Endodermal cell (in vitro differentiated cells): Measurements from ENCODE around the gene EP400. TPM values are rescaled to one million over a fixed set of nuclear protein-coding genes. Genes with fewer than 3 reads are reported as not detected.

Experiments used
- DNase-seq: peaks from one replicate; pipeline ENCODE4 v3.0.0-alpha.2; 2017
- H3K27ac ChIP-seq: 2 replicates; pipeline ENCODE4 v1.5.1; 2013; ENCODE audit warnings: mild to moderate bottlenecking, low read depth, low read length, moderate library complexity
- H3K27me3 ChIP-seq: 2 replicates; pipeline ENCODE4 v1.6.1; 2013; ENCODE audit warnings: mild to moderate bottlenecking, low read length, moderate library complexity; ENCODE audit not compliant: insufficient read depth, control insufficient read depth, poor library complexity, severe bottlenecking
- H3K36me3 ChIP-seq: 2 replicates; pipeline ENCODE4 v1.7.0; 2013; ENCODE audit warnings: mild to moderate bottlenecking, low read length, moderate library complexity; ENCODE audit not compliant: control insufficient read depth, insufficient read depth
- H3K4me1 ChIP-seq: one replicate; pipeline ENCODE4 v1.7.0; 2013; ENCODE audit warnings: low read length; ENCODE audit not compliant: control insufficient read depth, insufficient read depth
- H3K4me3 ChIP-seq: 2 replicates; pipeline ENCODE4 v1.5.1; 2013; ENCODE audit warnings: mild to moderate bottlenecking, low read length, moderate library complexity
- H3K9ac ChIP-seq: 2 replicates; pipeline ENCODE4 v1.6.1; 2013; ENCODE audit warnings: mild to moderate bottlenecking, low read length, moderate library complexity; ENCODE audit not compliant: poor library complexity, severe bottlenecking; ENCODE audit errors: extremely low read depth
- H3K9me3 ChIP-seq: 2 replicates; pipeline ENCODE4 v1.6.1; 2013; ENCODE audit warnings: mild to moderate bottlenecking, low read length, moderate library complexity; ENCODE audit not compliant: control insufficient read depth
- H3K27ac Mint-ChIP-seq: 2 replicates; pipeline ENCODE4 v1.8.0; 2020; ENCODE audit warnings: mixed read lengths
- H3K27me3 Mint-ChIP-seq: 2 replicates; pipeline ENCODE4 v1.8.0; 2021; ENCODE audit warnings: mild to moderate bottlenecking, mixed read lengths; ENCODE audit not compliant: insufficient read depth
- H3K36me3 Mint-ChIP-seq: 2 replicates; pipeline ENCODE4 v1.8.0; 2020; ENCODE audit warnings: low read depth, mixed read lengths
- H3K4me1 Mint-ChIP-seq: 2 replicates; pipeline ENCODE4 v1.8.0; 2020; ENCODE audit warnings: mixed read lengths
- H3K4me3 Mint-ChIP-seq: 2 replicates; pipeline ENCODE4 v1.8.0; 2020; ENCODE audit warnings: mild to moderate bottlenecking, moderate library complexity, mixed read lengths
- H3K9me3 Mint-ChIP-seq: 2 replicates; pipeline ENCODE4 v1.8.0; 2020; ENCODE audit warnings: mild to moderate bottlenecking, mixed read lengths
- WGBS, 2 experiments: methylation state at CpG; one replicate each; pipeline versions ENCODE4 v1.1.5 to v1.1.7; 2013; ENCODE audit warnings: missing lambda C conversion rate in 2 of 2, mixed read lengths in 1 of 2; ENCODE audit not compliant: insufficient coverage in 1 of 2, insufficient read length in 1 of 2; 5-methylcytosine and 5-hydroxymethylcytosine counted together
- total RNA-seq, 2 donors: library from RNA; stranded (reverse); fragmentation: NEBNext Ultra II Directional in 1 of 2; extraction: Animal tissue kit (Norgen Biotek cat#: 25700) in 1 of 2; gene quantifications; 2 replicates in 1 of 2; 3 replicates in 1 of 2; pipeline ENCODE4 v1.2.1, GENCODE V29; 2021
- TF ChIP-seq, protein P1 (sequence below): fragments of 200-600 bp; sonication (generic); conservative IDR thresholded peaks from 2 replicates; pipeline ENCODE4 v1.5.0; 2021; ENCODE audit warnings: antibody characterized with exemption, mild to moderate bottlenecking

EP400 gene
- total RNA-seq, 2 donors from 2014 or later, result 64.7 to 78.3 TPM

DNA sequence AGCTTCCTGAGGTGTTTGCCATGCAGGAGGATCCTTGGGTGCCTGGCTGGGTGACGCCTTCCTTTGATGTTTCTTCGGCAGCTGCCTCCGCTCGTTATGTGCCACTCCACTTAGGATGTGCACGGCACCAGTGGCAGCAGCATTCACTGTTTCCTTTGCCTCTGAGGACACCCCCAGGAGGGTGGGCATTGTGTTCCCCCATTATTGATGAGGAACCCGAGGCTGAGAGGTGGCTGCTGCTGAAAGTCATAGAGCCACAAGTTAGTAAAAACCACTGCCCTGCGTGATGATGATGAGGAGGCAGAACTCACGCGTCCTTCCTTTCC lies 41.2 kb downstream of the EP400 start:
- Mint-ChIP-seq H3K27ac (peak overlapping the region; percentile 92), H3K36me3 (peaks cover 65% of the 10 kb centered on the region), H3K4me1 (peaks cover 37% of the 10 kb centered on the region), H3K27me3 (no peaks in the 10 kb centered on the region), H3K9me3 (no peaks in the 10 kb centered on the region), H3K4me3 (no peak overlapping the region)
- WGBS, 2 experiments, result 62 to 76% methylated on average over 3 to 9 of the region's 9 CpGs
- no peak for DNase-seq
- peaks cover 72% of the 10 kb centered on the region for H3K36me3 ChIP-seq
- TF ChIP-seq, protein P1, sequence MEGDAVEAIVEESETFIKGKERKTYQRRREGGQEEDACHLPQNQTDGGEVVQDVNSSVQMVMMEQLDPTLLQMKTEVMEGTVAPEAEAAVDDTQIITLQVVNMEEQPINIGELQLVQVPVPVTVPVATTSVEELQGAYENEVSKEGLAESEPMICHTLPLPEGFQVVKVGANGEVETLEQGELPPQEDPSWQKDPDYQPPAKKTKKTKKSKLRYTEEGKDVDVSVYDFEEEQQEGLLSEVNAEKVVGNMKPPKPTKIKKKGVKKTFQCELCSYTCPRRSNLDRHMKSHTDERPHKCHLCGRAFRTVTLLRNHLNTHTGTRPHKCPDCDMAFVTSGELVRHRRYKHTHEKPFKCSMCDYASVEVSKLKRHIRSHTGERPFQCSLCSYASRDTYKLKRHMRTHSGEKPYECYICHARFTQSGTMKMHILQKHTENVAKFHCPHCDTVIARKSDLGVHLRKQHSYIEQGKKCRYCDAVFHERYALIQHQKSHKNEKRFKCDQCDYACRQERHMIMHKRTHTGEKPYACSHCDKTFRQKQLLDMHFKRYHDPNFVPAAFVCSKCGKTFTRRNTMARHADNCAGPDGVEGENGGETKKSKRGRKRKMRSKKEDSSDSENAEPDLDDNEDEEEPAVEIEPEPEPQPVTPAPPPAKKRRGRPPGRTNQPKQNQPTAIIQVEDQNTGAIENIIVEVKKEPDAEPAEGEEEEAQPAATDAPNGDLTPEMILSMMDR, result no peak
- H3K4me3 ChIP-seq, result no peak overlapping the region
- H3K9ac ChIP-seq, result peak overlapping the region; percentile 12
- H3K27me3 ChIP-seq, result no peaks in the 10 kb centered on the region
- H3K9me3 ChIP-seq, result no peaks in the 10 kb centered on the region
- H3K27ac ChIP-seq, result peak overlapping the region; percentile 84
- H3K4me1 ChIP-seq, result peaks cover 17% of the 10 kb centered on the region

DNA sequence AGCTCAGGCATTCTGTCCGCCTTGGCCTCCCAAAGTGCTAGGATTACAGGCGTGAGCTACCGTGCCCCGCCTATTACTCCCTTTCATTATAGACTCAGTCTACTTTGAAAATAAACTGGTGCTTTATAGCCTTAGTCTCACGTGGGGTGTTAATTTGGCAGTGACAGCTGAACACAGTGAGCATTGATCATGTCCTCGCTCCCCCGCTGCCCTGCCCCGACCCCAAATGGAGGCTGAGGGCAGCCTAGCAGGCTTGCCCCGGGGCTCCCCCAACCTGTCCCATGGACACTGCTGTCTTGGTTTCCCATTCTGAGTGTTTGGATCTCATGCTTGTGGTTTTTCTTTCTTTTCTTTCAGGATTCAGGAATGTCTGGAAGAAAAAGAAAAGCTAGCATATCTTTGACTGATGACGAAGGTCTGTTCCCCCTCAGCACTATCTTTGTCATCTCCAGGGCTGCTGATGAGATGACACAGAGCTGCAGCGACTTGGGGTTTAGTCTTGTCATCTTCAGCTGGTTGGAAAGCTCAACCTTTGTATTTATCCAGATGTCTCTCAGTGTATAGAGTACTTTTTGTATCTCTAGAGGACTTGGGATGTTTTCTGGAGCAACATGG lies 42.2 kb downstream of the EP400 start:
- H3K9me3 Mint-ChIP-seq, result no peaks in the 10 kb centered on the region
- Histone ChIP-seq H3K4me1 (peaks cover 17% of the 10 kb centered on the region), H3K9me3 (no peaks in the 10 kb centered on the region), H3K27me3 (no peaks in the 10 kb centered on the region), H3K27ac (no peak overlapping the region), H3K9ac (no peak overlapping the region), H3K4me3 (no peak overlapping the region), H3K36me3 (peaks cover 68% of the 10 kb centered on the region)
- no peaks in the 10 kb centered on the region for H3K27me3 Mint-ChIP-seq
- peaks cover 61% of the 10 kb centered on the region for H3K36me3 Mint-ChIP-seq
- H3K4me1 Mint-ChIP-seq, result peaks cover 32% of the 10 kb centered on the region
- H3K27ac Mint-ChIP-seq, result no peak overlapping the region
- TF ChIP-seq, protein P1, result no peak
- DNase-seq, result peak; percentile 14
- WGBS, 2 experiments, result 93 to 96% methylated on average over 10 to 11 of the region's 11 CpGs
- no peak overlapping the region for H3K4me3 Mint-ChIP-seq

DNA sequence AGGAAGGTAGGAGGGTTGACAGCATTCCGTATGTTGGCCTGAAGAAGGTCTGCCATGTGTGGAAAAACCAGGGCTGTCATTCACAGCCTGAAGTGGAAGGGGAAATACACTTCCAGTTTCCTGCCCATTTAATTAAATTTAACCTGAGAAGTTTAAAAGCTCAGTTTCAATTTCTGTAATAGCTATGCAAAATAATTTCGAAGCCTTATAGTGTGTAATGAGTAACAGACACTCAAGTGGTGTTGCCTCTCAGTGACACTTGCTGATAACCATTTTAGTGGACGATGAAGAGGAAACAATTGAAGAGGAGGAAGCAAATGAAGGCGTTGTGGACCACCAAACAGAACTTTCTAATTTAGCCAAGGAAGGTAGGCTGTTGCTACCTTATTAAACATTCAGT lies 44.8 kb downstream of the EP400 start:
- 93 to 99% methylated on average over 4 of the region's 4 CpGs for WGBS, 2 experiments

More for the DNA sequence above, 44.8 kb downstream of the EP400 start:
- Mint-ChIP-seq H3K36me3 (peaks cover 51% of the 10 kb centered on the region), H3K27me3 (no peaks in the 10 kb centered on the region), H3K27ac (no peak overlapping the region), H3K4me1 (peaks cover 16% of the 10 kb centered on the region), H3K4me3 (no peak overlapping the region), H3K9me3 (no peaks in the 10 kb centered on the region)
- H3K27me3 ChIP-seq, result no peaks in the 10 kb centered on the region
- DNase-seq, result no peak
- H3K4me3 ChIP-seq, result no peak overlapping the region
- H3K27ac ChIP-seq, result no peak overlapping the region
- H3K36me3 ChIP-seq, result peaks cover 64% of the 10 kb centered on the region
- H3K9me3 ChIP-seq, result no peaks in the 10 kb centered on the region
- TF ChIP-seq, protein P1, result no peak
- H3K9ac ChIP-seq, result no peak overlapping the region
- peaks cover 13% of the 10 kb centered on the region for H3K4me1 ChIP-seq
